ENCODE measurements around the gene KCNQ1. TPM values are rescaled to one million over a fixed set of nuclear protein-coding genes. Genes with fewer than 3 reads are reported as not detected.

The KCNQ1 gene
- total and polyA plus RNA-seq, 8 donors: 7.1 to 37.7 (median 9.9) TPM

DNA sequence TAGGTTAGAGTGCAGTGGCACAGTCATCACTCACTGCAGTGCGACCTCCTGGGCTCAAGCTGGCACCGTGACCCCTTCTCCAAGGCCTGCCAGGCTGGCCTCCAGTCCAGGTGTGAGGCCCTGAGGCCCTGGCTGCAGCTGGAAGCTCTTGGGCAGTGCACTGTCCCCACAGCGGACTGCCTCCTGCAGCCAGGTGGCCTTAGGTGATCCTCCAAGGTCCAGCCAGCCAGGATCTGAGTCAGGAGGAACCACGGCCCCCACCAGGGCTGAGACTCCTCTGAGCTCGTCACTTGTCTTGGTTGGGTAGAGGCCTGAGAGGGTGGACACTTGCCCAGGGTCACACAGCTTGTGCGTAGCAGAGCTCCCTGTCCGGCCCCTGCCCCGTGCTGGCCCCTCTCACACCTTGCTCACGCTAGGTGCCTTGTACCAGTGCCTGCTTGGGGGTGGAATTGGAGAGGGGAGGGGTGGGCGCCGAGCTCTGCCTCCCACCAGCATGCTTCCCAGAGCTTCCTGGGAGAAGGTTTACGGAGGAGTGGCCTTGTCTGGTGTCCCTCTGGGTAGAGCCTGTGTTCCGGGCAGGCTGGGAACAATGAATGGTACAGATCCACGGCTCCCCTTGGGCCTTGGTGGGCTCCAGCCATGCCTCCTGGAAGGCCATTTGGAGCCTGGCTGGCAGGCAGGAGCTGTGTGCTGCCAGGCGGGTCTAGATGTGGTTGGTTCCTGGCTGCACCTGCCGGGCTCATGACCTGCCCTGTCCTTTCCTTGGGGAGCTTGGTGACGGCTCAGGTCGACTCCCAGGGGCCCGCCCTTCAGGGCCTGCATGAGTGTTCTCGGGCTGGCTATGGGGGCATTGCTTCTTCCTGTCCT lies 20.6 kb downstream of the KCNQ1 start:
- Histone ChIP-seq H3K36me3 (no peaks in the 10 kb centered on the region), H3K4me1 (peaks cover 0 to 10% of the 10 kb centered on the region in 2 donors), H3K9me3 (no peaks in the 10 kb centered on the region), H3K27me3 (no peaks in the 10 kb centered on the region), H3K27ac (no peak overlapping the region), H3K4me3 (no peak overlapping the region)
- TF ChIP-seq, protein P1, sequence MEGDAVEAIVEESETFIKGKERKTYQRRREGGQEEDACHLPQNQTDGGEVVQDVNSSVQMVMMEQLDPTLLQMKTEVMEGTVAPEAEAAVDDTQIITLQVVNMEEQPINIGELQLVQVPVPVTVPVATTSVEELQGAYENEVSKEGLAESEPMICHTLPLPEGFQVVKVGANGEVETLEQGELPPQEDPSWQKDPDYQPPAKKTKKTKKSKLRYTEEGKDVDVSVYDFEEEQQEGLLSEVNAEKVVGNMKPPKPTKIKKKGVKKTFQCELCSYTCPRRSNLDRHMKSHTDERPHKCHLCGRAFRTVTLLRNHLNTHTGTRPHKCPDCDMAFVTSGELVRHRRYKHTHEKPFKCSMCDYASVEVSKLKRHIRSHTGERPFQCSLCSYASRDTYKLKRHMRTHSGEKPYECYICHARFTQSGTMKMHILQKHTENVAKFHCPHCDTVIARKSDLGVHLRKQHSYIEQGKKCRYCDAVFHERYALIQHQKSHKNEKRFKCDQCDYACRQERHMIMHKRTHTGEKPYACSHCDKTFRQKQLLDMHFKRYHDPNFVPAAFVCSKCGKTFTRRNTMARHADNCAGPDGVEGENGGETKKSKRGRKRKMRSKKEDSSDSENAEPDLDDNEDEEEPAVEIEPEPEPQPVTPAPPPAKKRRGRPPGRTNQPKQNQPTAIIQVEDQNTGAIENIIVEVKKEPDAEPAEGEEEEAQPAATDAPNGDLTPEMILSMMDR (IDR thresholded peaks at IDR 0.05): no peak
- intact Hi-C loops (cut with DNase I): no loop called here
- DNase-seq (no peak), ATAC-seq (no peak)

DNA sequence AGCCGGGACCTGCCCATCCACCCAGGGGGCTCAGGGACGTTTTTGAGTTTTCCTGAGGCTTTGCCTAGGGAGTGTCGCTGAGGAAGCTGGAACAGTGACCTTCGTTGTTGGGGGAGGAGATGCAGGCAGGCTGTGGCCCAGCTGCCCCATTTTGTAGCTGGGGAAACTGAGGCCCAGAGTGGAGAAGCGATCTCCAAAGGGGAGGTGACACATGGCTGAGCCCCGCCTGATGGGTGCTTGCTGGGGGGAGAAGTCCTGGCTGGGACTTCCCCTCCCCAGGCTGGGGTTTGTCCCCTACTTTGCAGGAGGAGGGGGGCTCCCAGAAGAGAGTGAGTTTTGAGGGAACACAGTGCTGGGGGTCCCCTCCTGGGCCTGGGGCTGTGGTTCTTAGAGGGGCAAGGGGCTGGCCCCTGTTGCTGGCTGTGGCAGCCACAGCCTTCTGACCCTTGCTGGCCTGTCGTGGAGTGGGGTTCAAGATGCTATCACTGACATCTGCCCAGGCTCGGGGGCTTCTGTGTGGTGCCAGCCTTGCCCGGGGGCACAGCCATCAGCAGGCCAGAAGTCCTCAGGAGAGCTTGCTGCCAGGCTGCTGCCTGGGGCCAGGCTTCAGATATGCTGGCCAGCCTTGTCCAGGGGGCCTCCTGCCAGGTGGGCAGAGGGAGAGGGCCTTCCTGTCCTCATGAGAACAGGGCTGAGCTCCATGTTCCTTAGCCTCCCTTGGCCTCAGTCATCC lies 21.4 kb downstream of the KCNQ1 start:
- TF ChIP-seq, protein P1 (IDR thresholded peaks at IDR 0.05): no peak
- no peak for ATAC-seq
- no peak for DNase-seq
- intact Hi-C loops (cut with DNase I): no loop called here
- Histone ChIP-seq H3K4me1 (peaks cover 0 to 10% of the 10 kb centered on the region in 2 donors), H3K27ac (no peak overlapping the region), H3K27me3 (no peaks in the 10 kb centered on the region), H3K9me3 (no peaks in the 10 kb centered on the region), H3K36me3 (no peaks in the 10 kb centered on the region), H3K4me3 (no peak overlapping the region)

DNA sequence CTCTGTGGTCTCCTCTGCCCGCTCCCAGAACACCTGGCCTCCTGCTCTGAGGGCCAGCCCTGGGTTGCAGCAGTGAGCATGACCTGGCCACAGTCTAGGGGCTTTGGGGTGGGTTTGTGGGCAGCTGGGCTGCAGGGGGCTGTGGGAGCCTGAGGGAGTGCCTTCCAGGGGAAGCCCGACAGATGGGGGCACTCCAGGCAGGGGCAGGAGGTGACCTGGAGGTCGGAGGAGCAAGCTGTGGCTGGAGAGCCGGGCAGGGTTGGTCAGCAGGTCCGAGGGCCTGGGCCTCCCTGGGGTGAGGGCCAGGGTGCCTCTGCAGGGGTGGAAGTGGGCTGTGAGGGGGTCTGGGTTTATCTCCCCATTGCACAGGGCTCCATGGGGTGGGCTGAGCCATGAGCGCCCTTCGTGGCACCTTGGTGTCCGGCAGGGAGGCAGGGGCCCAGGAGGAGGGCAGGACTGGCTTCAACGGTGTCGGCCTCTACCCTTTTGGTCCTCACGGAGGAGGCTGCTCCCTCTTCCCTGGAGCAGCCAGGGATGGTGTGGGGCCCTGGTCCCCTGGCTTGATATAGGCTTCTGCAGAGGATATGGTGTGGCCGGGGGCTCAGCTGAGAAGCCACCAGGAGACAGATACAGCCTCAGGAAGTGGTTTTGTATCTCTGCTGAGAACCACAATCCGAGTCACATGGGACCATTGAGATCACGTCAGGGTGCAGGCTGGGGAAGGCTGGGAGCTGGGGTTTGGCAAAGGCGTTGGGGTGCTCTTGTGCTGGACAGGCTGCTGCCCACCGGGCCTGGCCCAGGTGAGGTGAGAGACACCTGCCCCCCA lies 22.3 kb downstream of the KCNQ1 start:
- H3K4me3 ChIP-seq: no peak overlapping the region
- H3K36me3 ChIP-seq: no peaks in the 10 kb centered on the region
- TF ChIP-seq, protein P1 (IDR thresholded peaks at IDR 0.05): no peak
- no peaks in the 10 kb centered on the region for H3K9me3 ChIP-seq
- no peak overlapping the region for H3K27ac ChIP-seq
- ATAC-seq: no peak
- intact Hi-C loops (cut with DNase I): no loop called here
- peaks cover 0 to 10% of the 10 kb centered on the region in 2 donors for H3K4me1 ChIP-seq
- no peaks in the 10 kb centered on the region for H3K27me3 ChIP-seq
- DNase-seq: peak in 1 of 4 donors; percentile 63

DNA sequence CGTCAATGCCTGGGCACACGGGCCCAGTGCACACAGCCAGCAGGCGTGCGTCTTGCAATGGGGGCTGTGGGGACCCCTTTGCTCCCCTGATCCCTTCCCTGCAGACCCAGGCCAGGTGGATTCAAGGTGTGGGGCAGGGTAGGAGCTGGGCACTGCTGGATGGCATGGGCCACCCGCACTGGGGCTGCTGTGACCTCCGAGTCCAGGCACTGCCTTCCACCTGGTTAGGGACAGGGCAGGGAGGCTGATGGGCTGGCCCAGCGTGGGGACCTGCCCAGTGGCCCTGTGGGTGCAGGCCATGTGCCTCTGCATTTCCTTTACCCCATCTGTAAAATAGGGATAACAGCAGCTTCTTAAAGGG lies 22.9 kb downstream of the KCNQ1 start:
- Histone ChIP-seq H3K27ac (no peak overlapping the region), H3K4me1 (peaks cover 0 to 10% of the 10 kb centered on the region in 2 donors), H3K27me3 (no peaks in the 10 kb centered on the region), H3K36me3 (no peaks in the 10 kb centered on the region), H3K9me3 (no peaks in the 10 kb centered on the region), H3K4me3 (no peak overlapping the region)
- TF ChIP-seq, protein P1 (IDR thresholded peaks at IDR 0.05): no peak
- intact Hi-C loops (cut with DNase I): no loop called here
- DNase-seq: peak in 1 of 4 donors; percentile 59
- ATAC-seq: no peak
